Measurements from ENCODE around the gene LGSN. TPM values are rescaled to one million over a fixed set of nuclear protein-coding genes. Genes with fewer than 3 reads are reported as not detected.
"Not testable (repeated sequence)": the region's sequence is repeated elsewhere in the genome, so short reads cannot be mapped to it uniquely, and the experiment has no call there.

Gene LGSN, protein sequence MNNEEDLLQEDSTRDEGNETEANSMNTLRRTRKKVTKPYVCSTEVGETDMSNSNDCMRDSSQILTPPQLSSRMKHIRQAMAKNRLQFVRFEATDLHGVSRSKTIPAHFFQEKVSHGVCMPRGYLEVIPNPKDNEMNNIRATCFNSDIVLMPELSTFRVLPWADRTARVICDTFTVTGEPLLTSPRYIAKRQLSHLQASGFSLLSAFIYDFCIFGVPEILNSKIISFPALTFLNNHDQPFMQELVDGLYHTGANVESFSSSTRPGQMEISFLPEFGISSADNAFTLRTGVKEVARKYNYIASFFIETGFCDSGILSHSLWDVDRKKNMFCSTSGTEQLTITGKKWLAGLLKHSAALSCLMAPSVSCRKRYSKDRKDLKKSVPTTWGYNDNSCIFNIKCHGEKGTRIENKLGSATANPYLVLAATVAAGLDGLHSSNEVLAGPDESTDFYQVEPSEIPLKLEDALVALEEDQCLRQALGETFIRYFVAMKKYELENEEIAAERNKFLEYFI
- 0.38 TPM for total RNA-seq
- long read RNA-seq, result 0 reads

GRCh38 chr6:63319939-63320338 is at the start of gene LGSN:
LGSN (minus strand) TSS chr6:63319983; CDS start chr6:63319943, 40 bp downstream.
- H3K36me3 ChIP-seq, result no peaks in the 10 kb centered on the region
- intact Hi-C loops (cut with DNase I), result no loop called here
- H3K27me3 ChIP-seq, result no peaks in the 10 kb centered on the region
- H3K27ac ChIP-seq, result no peak within 1 kb of the TSS
- TF ChIP-seq, protein P1, sequence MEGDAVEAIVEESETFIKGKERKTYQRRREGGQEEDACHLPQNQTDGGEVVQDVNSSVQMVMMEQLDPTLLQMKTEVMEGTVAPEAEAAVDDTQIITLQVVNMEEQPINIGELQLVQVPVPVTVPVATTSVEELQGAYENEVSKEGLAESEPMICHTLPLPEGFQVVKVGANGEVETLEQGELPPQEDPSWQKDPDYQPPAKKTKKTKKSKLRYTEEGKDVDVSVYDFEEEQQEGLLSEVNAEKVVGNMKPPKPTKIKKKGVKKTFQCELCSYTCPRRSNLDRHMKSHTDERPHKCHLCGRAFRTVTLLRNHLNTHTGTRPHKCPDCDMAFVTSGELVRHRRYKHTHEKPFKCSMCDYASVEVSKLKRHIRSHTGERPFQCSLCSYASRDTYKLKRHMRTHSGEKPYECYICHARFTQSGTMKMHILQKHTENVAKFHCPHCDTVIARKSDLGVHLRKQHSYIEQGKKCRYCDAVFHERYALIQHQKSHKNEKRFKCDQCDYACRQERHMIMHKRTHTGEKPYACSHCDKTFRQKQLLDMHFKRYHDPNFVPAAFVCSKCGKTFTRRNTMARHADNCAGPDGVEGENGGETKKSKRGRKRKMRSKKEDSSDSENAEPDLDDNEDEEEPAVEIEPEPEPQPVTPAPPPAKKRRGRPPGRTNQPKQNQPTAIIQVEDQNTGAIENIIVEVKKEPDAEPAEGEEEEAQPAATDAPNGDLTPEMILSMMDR (IDR thresholded peaks at IDR 0.05), result no peak
- no peak for DNase-seq
- H3K9me3 ChIP-seq, result no peaks in the 10 kb centered on the region
- ATAC-seq, result no peak
- no peak within 1 kb of the TSS for H3K4me3 ChIP-seq
- H3K4me1 ChIP-seq, result no peaks in the 10 kb centered on the region

- ATAC-seq, result peak; percentile 54
- Histone ChIP-seq H3K36me3 (no peaks in the 10 kb centered on the region), H3K4me1 (no peaks in the 10 kb centered on the region), H3K27ac (no peak overlapping the region), H3K9me3 (no peaks in the 10 kb centered on the region), H3K27me3 (no peaks in the 10 kb centered on the region), H3K4me3 (no peak overlapping the region)
- intact Hi-C loops (cut with DNase I), result no loop called here
- DNase-seq, result no peak
- TF ChIP-seq, protein P1 (IDR thresholded peaks at IDR 0.05), result no peak
Measured at GRCh38 chr6:63368347-63368746, 48.6 kb upstream of the LGSN start.

DNA sequence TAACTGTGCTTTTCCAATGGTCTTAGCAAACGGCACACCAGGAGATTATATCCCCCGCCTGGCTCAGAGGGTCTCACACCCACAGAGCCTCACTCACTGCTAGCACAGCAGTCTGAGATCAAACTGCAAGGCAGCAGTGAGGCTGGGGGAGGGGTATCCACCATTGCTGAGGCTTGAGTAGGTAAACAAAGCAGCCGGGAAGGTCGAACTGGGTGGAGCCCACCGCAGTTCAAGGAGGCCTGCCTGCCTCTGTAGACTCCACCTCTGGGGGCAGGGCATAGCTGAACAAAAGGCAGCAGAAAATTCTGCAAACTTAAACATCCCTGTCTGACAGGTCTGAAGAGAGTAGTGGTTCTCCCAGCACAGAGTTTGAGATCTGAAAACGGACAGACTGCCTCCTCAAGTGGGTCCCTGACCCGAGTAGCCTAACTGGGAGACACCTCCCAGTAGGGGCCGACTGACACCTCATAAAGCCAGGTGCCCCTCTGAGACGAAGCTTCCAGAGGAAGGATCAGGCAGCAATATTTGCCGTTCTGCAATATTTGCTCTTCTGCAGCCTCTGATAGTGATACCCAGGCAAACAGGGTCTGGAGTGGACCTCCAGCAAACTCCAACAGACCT is 42.8 kb upstream of the LGSN start:
- H3K27ac ChIP-seq; intact Hi-C loops (cut with DNase I); H3K4me3 ChIP-seq; ATAC-seq; H3K4me1 ChIP-seq; DNase-seq; H3K27me3 ChIP-seq; H3K36me3 ChIP-seq; H3K9me3 ChIP-seq: not testable (repeated sequence)

DNA sequence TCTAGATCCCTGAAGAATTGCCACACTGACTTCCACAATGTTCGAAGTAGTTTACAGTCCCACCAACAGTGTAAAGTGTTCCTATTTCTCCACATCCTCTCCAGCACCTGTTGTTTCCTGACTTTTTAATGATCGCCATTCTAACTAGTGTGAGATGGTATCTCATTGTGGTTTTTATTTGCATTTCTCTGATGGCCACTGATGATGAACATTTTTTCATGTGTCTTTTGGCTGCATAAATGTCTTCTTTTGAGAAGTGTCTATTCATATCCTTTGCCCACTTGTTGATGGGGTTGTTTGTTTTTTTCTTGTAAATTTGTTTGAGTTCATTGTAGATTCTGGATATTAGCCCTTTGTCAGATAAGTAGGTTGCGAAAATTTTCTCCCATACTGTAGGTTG is 37.6 kb upstream of the LGSN start:
- H3K36me3 ChIP-seq; H3K27me3 ChIP-seq; H3K9me3 ChIP-seq; ATAC-seq; DNase-seq; H3K27ac ChIP-seq; H3K4me3 ChIP-seq; intact Hi-C loops (cut with DNase I); H3K4me1 ChIP-seq: not testable (repeated sequence)

DNA sequence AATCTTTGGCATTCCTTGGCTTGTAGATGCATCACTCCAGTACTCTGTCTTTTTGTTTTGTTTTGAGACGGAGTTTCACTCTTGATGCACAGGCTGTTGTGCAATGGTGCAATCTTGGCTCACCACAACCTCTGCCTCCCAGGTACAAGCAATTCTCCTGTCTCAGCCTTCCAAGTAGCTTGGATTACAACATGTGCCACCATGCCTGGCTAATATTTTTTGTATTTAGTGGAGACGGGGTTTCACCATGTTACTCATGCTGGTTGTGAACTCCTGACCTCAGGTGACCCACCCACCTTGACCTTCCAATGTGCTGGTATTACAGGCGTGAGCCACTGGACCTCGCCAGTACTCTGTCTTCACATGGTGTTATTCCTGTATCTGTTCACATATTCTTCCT is 35.8 kb upstream of the LGSN start:
- no peak for DNase-seq
- no peaks in the 10 kb centered on the region for H3K9me3 ChIP-seq
- no peaks in the 10 kb centered on the region for H3K36me3 ChIP-seq
- TF ChIP-seq, protein P1 (IDR thresholded peaks at IDR 0.05), result no peak
- intact Hi-C loops (cut with DNase I), result no loop called here
- H3K4me3 ChIP-seq, result no peak overlapping the region
- H3K27ac ChIP-seq, result no peak overlapping the region
- peaks cover 10% of the 10 kb centered on the region for H3K4me1 ChIP-seq
- no peaks in the 10 kb centered on the region for H3K27me3 ChIP-seq
- ATAC-seq, result no peak

- H3K36me3 ChIP-seq, result no peaks in the 10 kb centered on the region
- H3K27me3 ChIP-seq, result no peaks in the 10 kb centered on the region
- intact Hi-C loops (cut with DNase I), result no loop called here
- DNase-seq, result no peak
- ATAC-seq, result no peak
- no peak overlapping the region for H3K4me3 ChIP-seq
- peak overlapping the region; percentile 13 for H3K27ac ChIP-seq
- no peaks in the 10 kb centered on the region for H3K9me3 ChIP-seq
- H3K4me1 ChIP-seq, result peaks cover 10% of the 10 kb centered on the region
- TF ChIP-seq, protein P1 (IDR thresholded peaks at IDR 0.05), result no peak
Measured at GRCh38 chr6:63353286-63353630, 33.5 kb upstream of the LGSN start.

Measured in upper lobe of right lung (tissue), 1 donor.